Heart right ventricle (tissue), 16 donors: ENCODE results near the gene BTN2A1. TPM values are rescaled to one million over a fixed set of nuclear protein-coding genes. Genes with fewer than 3 reads are reported as not detected.
A peak's percentile ranks its signal among the peaks of the same experiment; 100 is the strongest.
"Not testable (repeated sequence)": the region's sequence is repeated elsewhere in the genome, so short reads cannot be mapped to it uniquely, and the experiment has no call there.

ENCODE experiments used
- ATAC-seq, 8 donors: fragments of 200-7000 bp; cut with Tn5 transposase; one replicate each; pipeline ENCODE4 v1.9.1; 2020; ENCODE audit warnings: mild to moderate bottlenecking in 8 of 8, moderate library complexity in 8 of 8, moderate number of reproducible peaks in 1 of 8
- DNase-seq, 2 donors: peaks; one replicate each; pipeline ENCODE4 v3.0.0-alpha.2; 2020
- H3K27ac ChIP-seq, 10 donors: fragments of 200-600 bp; sonication (generic) in 2 of 10; one replicate each; pipeline versions ENCODE4 v1.5.0 to v1.8.0; 2020 to 2022; ENCODE audit warnings: mild to moderate bottlenecking in 3 of 10
- H3K27me3 ChIP-seq, 7 donors: fragments of 200-600 bp; one replicate each; pipeline ENCODE4 v1.8.0; 2021 to 2022; ENCODE audit warnings: mild to moderate bottlenecking in 2 of 7
- H3K36me3 ChIP-seq, 9 donors: fragments of 200-600 bp; sonication (generic) in 1 of 9; one replicate each; pipeline versions ENCODE4 v1.5.0 to v1.8.0; 2020 to 2022; ENCODE audit warnings: mild to moderate bottlenecking in 2 of 9
- H3K4me1 ChIP-seq, 9 donors: fragments of 200-600 bp; sonication (generic) in 1 of 9; one replicate each; pipeline versions ENCODE4 v1.5.0 to v1.8.0; 2020 to 2022; ENCODE audit warnings: mild to moderate bottlenecking in 4 of 9
- H3K4me3 ChIP-seq, 10 donors: fragments of 200-600 bp; sonication (generic) in 2 of 10; one replicate each; pipeline versions ENCODE4 v1.5.0 to v1.8.0; 2020 to 2022; ENCODE audit warnings: mild to moderate bottlenecking in 7 of 10, moderate library complexity in 2 of 10
- H3K9me3 ChIP-seq, 11 donors: fragments of 200-600 bp in 10 of 11; sonication (generic) in 2 of 11; one replicate each; pipeline versions ENCODE4 v1.5.0 to v1.8.0; 2013 to 2022; ENCODE audit warnings: mild to moderate bottlenecking in 2 of 11, control low read depth in 1 of 11, moderate library complexity in 1 of 11
- WGBS, 2 donors: extraction: QIAGEN DNeasy Blood & Tissue Kit; methylation state at CpG; one replicate each; pipeline ENCODE4 v1.1.7; 2013; ENCODE audit warnings: inconsistent platforms in 1 of 2; 5-methylcytosine and 5-hydroxymethylcytosine counted together
- intact Hi-C, 10 donors: fragments of 100-400 bp; cut with DNase I; formaldehyde crosslinking; loops; one replicate each; pipeline versions ENCODE4 v1.11.1 to v1.14.2; 2022
- polyA plus RNA-seq, 2 donors: library from polyadenylated mRNA; stranded (reverse); fragments of 200-250 nt; gene quantifications; one replicate each; pipeline ENCODE4 v1.2.3, GENCODE V29; 2013
- total RNA-seq, 10 donors: library from RNA; stranded (reverse); fragmentation: NEBNext Ultra II Directional in 3 of 10; extraction: Animal tissue kit (Norgen Biotek cat#: 25700) in 3 of 10; gene quantifications; one replicate each; pipeline versions ENCODE4 v1.2.1 to v1.2.4, GENCODE V29; 2021 to 2023
- TF ChIP-seq, protein P1 (sequence below), 9 donors: fragments of 200-600 bp; sonication (generic) in 2 of 9; IDR thresholded peaks; one replicate each; pipeline versions ENCODE4 v1.5.0 to v1.8.0; 2021 to 2022; ENCODE audit warnings: antibody characterized with exemption in 9 of 9, mild to moderate bottlenecking in 5 of 9, moderate library complexity in 1 of 9
- donor health status: Arrhythmogenic right ventricular cardiomyopathy.
- donor health status: ischemic (EF 13 %, LVEDD 7.1; RV severe dilation, severe dysfunction).
- donor health status: healthy with polysubstance abuse.
- donor health status: DM: no; HTN: yes; CAD: no.
- donor health status: DM: no; HTN: no; CAD: no.
- donor health status: ischemic (EF 25% LVEDD 6.9; RV normal size, moderate dysfunction).
- donor health status: ischemic (EF 25% LVEDD 5.7; RV mildly dilated, moderate dysfunction).
- donor health status: healthy.
- donor health status: DM: yes; HTN: yes; CAD: no.
- donor health status: Ischemic cardiomyopathy.
- donor health status: ischemic (EF 35%, LVEDD 5.7; RV mildly dilated, moderate dysfunction).
- donor health status: nonischemic (EF 11% LVEDD 7.7; RV severe dilation, severe dysfunction).
- donor health status: DM: yes; HTN: yes; CAD: no.
- donor health status: PGD.
- donor health status: ischemic (EF 29% LVEDD 5.4; RV normal size, mild dysfunction).
- donor health status: nonischemic (EF 23%, LVEDD 6.1; RV moderate dilation, normal function).

BTN2A1 gene
- total and polyA plus RNA-seq, 12 donors = 9.7 to 19.9 (median 15.5) TPM

DNA sequence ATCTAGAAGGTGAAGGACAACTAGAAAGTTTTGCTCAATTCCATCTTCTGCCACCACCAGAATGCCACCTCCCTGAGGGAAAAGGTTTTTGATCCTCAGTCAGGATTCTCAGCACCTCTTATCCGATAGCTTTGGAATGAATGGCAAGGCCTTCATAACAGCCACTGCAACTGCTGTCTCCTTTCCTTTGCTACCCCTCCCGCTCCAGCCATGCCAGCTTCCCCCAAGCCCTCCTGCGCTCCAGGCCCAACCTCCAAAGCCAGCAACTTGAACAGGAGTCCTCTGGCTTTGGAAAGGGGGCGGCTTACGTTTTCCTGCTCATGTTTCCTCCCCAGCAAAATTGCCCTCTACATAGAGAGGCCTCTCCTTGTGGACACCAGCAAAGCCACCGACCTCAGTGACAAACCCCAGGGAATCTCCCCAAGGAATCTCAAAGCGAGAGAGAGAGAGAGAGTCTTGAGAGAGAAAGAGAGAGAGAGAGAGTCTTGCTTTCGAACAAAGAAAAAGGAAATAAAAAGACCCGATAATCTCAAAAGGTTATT lies 420 bp upstream of the BTN2A1 start:
- 12 to 13% methylated on average over 9 of the region's 9 CpGs for WGBS, 2 donors
- Histone ChIP-seq H3K4me3 (peak overlapping the region in 9 of 10 donors; percentile 44 to 93 (median 71)), H3K27me3 (no peaks in the 10 kb centered on the region), H3K27ac (peak overlapping the region; percentile 2 to 98 (median 96)), H3K36me3 (peaks cover 0 to 33% (median 21%) of the 10 kb centered on the region in 9 donors), H3K9me3 (no peaks in the 10 kb centered on the region), H3K4me1 (peaks cover 0 to 61% (median 52%) of the 10 kb centered on the region in 9 donors)
- intact Hi-C loops = no loop called here
- DNase-seq (peak in 1 of 2 donors; percentile 24), ATAC-seq (peak; percentile 43 to 73 (median 62))
- TF ChIP-seq, protein P1, sequence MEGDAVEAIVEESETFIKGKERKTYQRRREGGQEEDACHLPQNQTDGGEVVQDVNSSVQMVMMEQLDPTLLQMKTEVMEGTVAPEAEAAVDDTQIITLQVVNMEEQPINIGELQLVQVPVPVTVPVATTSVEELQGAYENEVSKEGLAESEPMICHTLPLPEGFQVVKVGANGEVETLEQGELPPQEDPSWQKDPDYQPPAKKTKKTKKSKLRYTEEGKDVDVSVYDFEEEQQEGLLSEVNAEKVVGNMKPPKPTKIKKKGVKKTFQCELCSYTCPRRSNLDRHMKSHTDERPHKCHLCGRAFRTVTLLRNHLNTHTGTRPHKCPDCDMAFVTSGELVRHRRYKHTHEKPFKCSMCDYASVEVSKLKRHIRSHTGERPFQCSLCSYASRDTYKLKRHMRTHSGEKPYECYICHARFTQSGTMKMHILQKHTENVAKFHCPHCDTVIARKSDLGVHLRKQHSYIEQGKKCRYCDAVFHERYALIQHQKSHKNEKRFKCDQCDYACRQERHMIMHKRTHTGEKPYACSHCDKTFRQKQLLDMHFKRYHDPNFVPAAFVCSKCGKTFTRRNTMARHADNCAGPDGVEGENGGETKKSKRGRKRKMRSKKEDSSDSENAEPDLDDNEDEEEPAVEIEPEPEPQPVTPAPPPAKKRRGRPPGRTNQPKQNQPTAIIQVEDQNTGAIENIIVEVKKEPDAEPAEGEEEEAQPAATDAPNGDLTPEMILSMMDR (IDR thresholded peaks at IDR 0.05) = no peak

DNA sequence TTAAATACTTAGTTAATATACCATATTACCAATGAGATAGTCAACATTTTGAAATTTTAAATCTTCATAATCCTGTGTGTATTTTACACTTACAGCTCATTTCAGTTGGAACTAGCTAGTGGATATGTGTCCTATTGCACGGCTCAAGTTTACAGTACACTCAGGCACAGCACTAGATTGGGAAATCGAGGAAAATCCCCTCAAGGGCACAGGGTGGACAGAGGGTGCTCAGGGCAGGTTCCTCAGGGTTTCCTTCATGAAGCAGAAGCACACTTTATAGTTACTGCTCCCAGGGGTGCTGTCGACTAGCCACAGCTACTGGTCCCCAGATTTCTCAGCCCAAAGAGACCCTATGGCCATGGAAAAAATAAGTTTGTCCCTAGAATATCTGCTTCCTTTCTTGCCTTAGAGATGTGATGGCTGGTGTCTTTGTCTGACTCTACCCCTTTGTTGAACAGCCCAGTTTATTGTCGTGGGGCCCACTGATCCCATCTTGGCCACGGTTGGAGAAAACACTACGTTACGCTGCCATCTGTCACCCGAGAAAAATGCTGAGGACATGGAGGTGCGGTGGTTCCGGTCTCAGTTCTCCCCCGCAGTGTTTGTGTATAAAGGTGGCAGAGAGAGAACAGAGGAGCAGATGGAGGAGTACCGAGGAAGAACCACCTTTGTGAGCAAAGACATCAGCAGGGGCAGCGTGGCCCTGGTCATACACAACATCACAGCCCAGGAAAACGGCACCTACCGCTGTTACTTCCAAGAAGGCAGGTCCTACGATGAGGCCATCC lies 1.5 kb downstream of the BTN2A1 start:
- intact Hi-C loops = no loop called here
- H3K9me3 ChIP-seq = no peaks in the 10 kb centered on the region
- WGBS, 2 donors = 84 to 85% methylated on average over 16 of the region's 16 CpGs
- TF ChIP-seq, protein P1 (IDR thresholded peaks at IDR 0.05) = no peak
- H3K4me1 ChIP-seq = peaks cover 0 to 65% (median 48%) of the 10 kb centered on the region in 9 donors
- H3K27me3 ChIP-seq = no peaks in the 10 kb centered on the region
- H3K36me3 ChIP-seq = peaks cover 0 to 52% (median 37%) of the 10 kb centered on the region in 9 donors
- DNase-seq = no peak
- peak overlapping the region in 1 of 10 donors; percentile 7 for H3K27ac ChIP-seq
- H3K4me3 ChIP-seq = peak overlapping the region in 8 of 10 donors; percentile 62 to 93 (median 78)
- ATAC-seq = no peak

DNA sequence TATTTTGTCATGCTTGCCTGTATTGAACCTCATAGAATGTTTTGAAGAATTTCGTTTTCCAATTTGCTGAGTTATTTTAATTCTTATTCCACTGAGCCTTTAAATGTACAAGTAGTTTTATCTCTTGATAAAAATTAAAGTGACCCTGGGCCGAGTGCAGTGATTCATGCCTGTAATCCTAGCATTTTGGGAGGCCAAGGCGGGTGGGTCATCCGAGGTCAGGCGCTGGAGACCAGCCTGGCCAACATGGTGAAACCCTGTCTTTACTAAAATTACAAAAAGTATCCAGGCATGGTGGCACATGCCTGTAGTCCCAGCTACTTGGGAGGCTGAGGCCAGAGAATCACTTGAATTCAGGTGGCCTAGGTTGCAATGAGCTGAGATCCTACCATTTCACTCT lies 3.6 kb downstream of the BTN2A1 start:
- H3K9me3 ChIP-seq, ATAC-seq, H3K27ac ChIP-seq, intact Hi-C loops, H3K27me3 ChIP-seq, DNase-seq: not testable (repeated sequence)
- 67 to 73% methylated on average over 5 of the region's 5 CpGs for WGBS, 2 donors
- peak overlapping the region in 4 of 10 donors; percentile 3 to 17 (median 10) for H3K4me3 ChIP-seq
- peaks cover 0 to 55% (median 48%) of the 10 kb centered on the region in 9 donors for H3K4me1 ChIP-seq
- H3K36me3 ChIP-seq = peaks cover 0 to 73% (median 58%) of the 10 kb centered on the region in 9 donors

DNA sequence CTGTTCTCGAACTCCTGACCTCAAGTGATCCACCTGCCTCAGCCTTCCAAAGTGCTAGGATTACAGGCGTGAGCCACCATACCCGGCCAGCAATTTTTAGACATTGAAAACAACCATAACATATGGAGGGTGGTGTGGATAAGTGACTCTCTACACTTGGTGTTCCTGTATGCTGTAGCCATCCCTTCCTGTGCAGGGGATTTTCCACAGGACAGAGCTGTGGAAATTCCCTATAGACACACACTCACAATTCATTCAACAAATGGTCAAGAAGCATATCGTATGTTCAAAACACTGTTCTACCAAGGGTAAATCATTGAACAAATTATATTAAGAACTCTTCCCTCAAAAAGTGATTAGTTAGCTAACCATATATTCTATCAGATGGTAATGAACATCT lies 6.3 kb downstream of the BTN2A1 start:
- TF ChIP-seq, protein P1 (IDR thresholded peaks at IDR 0.05) = no peak
- DNase-seq = no peak
- no peaks in the 10 kb centered on the region for H3K27me3 ChIP-seq
- no peak overlapping the region for H3K4me3 ChIP-seq
- H3K4me1 ChIP-seq = peaks cover 0 to 40% (median 36%) of the 10 kb centered on the region in 9 donors
- H3K9me3 ChIP-seq = no peaks in the 10 kb centered on the region
- no peak overlapping the region for H3K27ac ChIP-seq
- intact Hi-C loops = no loop called here
- ATAC-seq = no peak
- 84% methylated on average over 4 of the region's 4 CpGs for WGBS, 2 donors
- H3K36me3 ChIP-seq = peaks cover 0 to 100% (median 81%) of the 10 kb centered on the region in 9 donors
